T-helper 2 cell (primary cell): ENCODE data around the gene CCSER2.
"Not testable (repeated sequence)": the region's sequence is repeated elsewhere in the genome, so short reads cannot be mapped to it uniquely, and the experiment has no call there.

ENCODE experiments used
- DNase-seq, 5 experiments: peaks; one replicate each; pipeline versions ENCODE4 v3.0.0 to v3.0.0-alpha.2; 2012 to 2022

Gene CCSER2

GRCh38 chr10:84314275-84314674 lies 14.1 kb upstream of the CCSER2 start:
- DNase-seq: no peak

GRCh38 chr10:84317174-84317573 lies 11.2 kb upstream of the CCSER2 start:
- DNase-seq: no peak

- DNase-seq: no peak
These were observed 6.5 kb upstream of the CCSER2 start for GRCh38 chr10:84321902-84322301.

GRCh38 chr10:84323566-84323965 lies 4.8 kb upstream of the CCSER2 start:
- not testable (repeated sequence) for DNase-seq

GRCh38 chr10:84326995-84327394 lies 1.4 kb upstream of the CCSER2 start:
- DNase-seq: not testable (repeated sequence)

GRCh38 chr10:84329196-84329611 lies 815 bp downstream of the CCSER2 start:
- peak in 3 of 5 experiments; percentile 40 to 88 (median 47) for DNase-seq

- DNase-seq: peak in 2 of 5 experiments; percentile 85 to 89
These were observed 1.7 kb downstream of the CCSER2 start for GRCh38 chr10:84329986-84330651.

- DNase-seq: peak in 1 of 5 experiments; percentile 48
These were observed 2.7 kb downstream of the CCSER2 start for GRCh38 chr10:84331091-84331490.

- peak; percentile 21 to 97 (median 63) for DNase-seq
These were observed 5.6 kb downstream of the CCSER2 start for GRCh38 chr10:84333864-84334451.

GRCh38 chr10:84334811-84335210 lies 6.4 kb downstream of the CCSER2 start:
- no peak for DNase-seq

GRCh38 chr10:84335516-84335915 lies 7.1 kb downstream of the CCSER2 start:
- no peak for DNase-seq

- no peak for DNase-seq
These were observed 8.2 kb downstream of the CCSER2 start for GRCh38 chr10:84336406-84337090.

GRCh38 chr10:84337199-84337598 lies 8.8 kb downstream of the CCSER2 start:
- DNase-seq: no peak

- DNase-seq: no peak
These were observed 10.6 kb downstream of the CCSER2 start for GRCh38 chr10:84339025-84339424.

GRCh38 chr10:84340187-84340586 lies 11.8 kb downstream of the CCSER2 start:
- no peak for DNase-seq

- DNase-seq: no peak
These were observed 12.5 kb downstream of the CCSER2 start for GRCh38 chr10:84340632-84341537.

- no peak for DNase-seq
These were observed 13.1 kb downstream of the CCSER2 start for GRCh38 chr10:84341538-84341856.

GRCh38 chr10:84341983-84342382 lies 13.6 kb downstream of the CCSER2 start:
- no peak for DNase-seq

GRCh38 chr10:84342584-84342983 lies 14.2 kb downstream of the CCSER2 start:
- no peak for DNase-seq

- DNase-seq: no peak
These were observed 15.4 kb downstream of the CCSER2 start for GRCh38 chr10:84343831-84344230.

GRCh38 chr10:84344526-84344925 lies 16.1 kb downstream of the CCSER2 start:
- no peak for DNase-seq

- DNase-seq: not testable (repeated sequence)
These were observed 19.2 kb downstream of the CCSER2 start for GRCh38 chr10:84347575-84348002.

- no peak for DNase-seq
These were observed 20.1 kb downstream of the CCSER2 start for GRCh38 chr10:84348447-84348846.
